Measurements from ENCODE around the gene MYO1D. TPM values are rescaled to one million over a fixed set of nuclear protein-coding genes. Genes with fewer than 3 reads are reported as not detected.
A peak's percentile ranks its signal among the peaks of the same experiment; 100 is the strongest.

MYO1D gene
- total and polyA plus RNA-seq, 2 experiments from 2014 or later = 34.3 to 43.7 TPM

- DNase-seq (ENCODE audit: low read depth in 1 of 2, low spot score in 1 of 2) = no peak
- H3K36me3 ChIP-seq = no peaks in the 10 kb centered on the region
- no peak for TF ChIP-seq CTCF (IDR thresholded peaks at IDR 0.05; ENCODE audit: low read depth, low read length)
- no peak overlapping the region for H3K27ac ChIP-seq
- H3K4me1 ChIP-seq (ENCODE audit: low read depth) = no peaks in the 10 kb centered on the region
- no peak overlapping the region for H3K4me3 ChIP-seq
- H3K27me3 ChIP-seq = no peaks in the 10 kb centered on the region
- H3K9me3 ChIP-seq (ENCODE audit: low read depth) = no peaks in the 10 kb centered on the region
Measured at GRCh38 chr17:32786169-32786568, 90.8 kb downstream of the MYO1D start.

- H3K9me3 ChIP-seq (ENCODE audit: low read depth) = no peaks in the 10 kb centered on the region
- no peaks in the 10 kb centered on the region for H3K27me3 ChIP-seq
Measured at GRCh38 chr17:32784113-32784512, 92.8 kb downstream of the MYO1D start.

GRCh38 chr17:32783602-32784001, 93.3 kb downstream of the MYO1D start:
- peak; percentile 60 for TF ChIP-seq CTCF (IDR thresholded peaks at IDR 0.05; ENCODE audit: low read depth, low read length)
- no peaks in the 10 kb centered on the region for H3K9me3 ChIP-seq (ENCODE audit: low read depth)
- peak; percentile 67 to 76 for DNase-seq (ENCODE audit: low read depth in 1 of 2, low spot score in 1 of 2)
- no peak overlapping the region for H3K4me3 ChIP-seq
- no peaks in the 10 kb centered on the region for H3K27me3 ChIP-seq
- H3K36me3 ChIP-seq = no peaks in the 10 kb centered on the region
- H3K4me1 ChIP-seq (ENCODE audit: low read depth) = no peaks in the 10 kb centered on the region
- H3K27ac ChIP-seq = no peak overlapping the region

More at GRCh38 chr17:32784113-32784512, 92.8 kb downstream of the MYO1D start:
- H3K4me3 ChIP-seq = no peak overlapping the region
- H3K36me3 ChIP-seq = no peaks in the 10 kb centered on the region
- DNase-seq (ENCODE audit: low read depth in 1 of 2, low spot score in 1 of 2) = no peak
- H3K27ac ChIP-seq = no peak overlapping the region
- no peaks in the 10 kb centered on the region for H3K4me1 ChIP-seq (ENCODE audit: low read depth)
- TF ChIP-seq CTCF (IDR thresholded peaks at IDR 0.05; ENCODE audit: low read depth, low read length) = no peak

- no peaks in the 10 kb centered on the region for H3K9me3 ChIP-seq (ENCODE audit: low read depth)
- H3K36me3 ChIP-seq = no peaks in the 10 kb centered on the region
- no peak overlapping the region for H3K27ac ChIP-seq
- no peak for DNase-seq (ENCODE audit: low read depth in 1 of 2, low spot score in 1 of 2)
- H3K4me1 ChIP-seq (ENCODE audit: low read depth) = no peaks in the 10 kb centered on the region
- no peak overlapping the region for H3K4me3 ChIP-seq
- no peaks in the 10 kb centered on the region for H3K27me3 ChIP-seq
- no peak for TF ChIP-seq CTCF (IDR thresholded peaks at IDR 0.05; ENCODE audit: low read depth, low read length)
Measured at GRCh38 chr17:32780721-32781120, 96.2 kb downstream of the MYO1D start.

GRCh38 chr17:32777922-32778321, 99.0 kb downstream of the MYO1D start:
- no peak for TF ChIP-seq CTCF (IDR thresholded peaks at IDR 0.05; ENCODE audit: low read depth, low read length)
- DNase-seq (ENCODE audit: low read depth in 1 of 2, low spot score in 1 of 2) = no peak
- Histone ChIP-seq H3K27ac (no peak overlapping the region), H3K36me3 (no peaks in the 10 kb centered on the region), H3K9me3 (ENCODE audit: low read depth) (no peaks in the 10 kb centered on the region), H3K4me3 (no peak overlapping the region), H3K4me1 (ENCODE audit: low read depth) (no peaks in the 10 kb centered on the region), H3K27me3 (no peaks in the 10 kb centered on the region)

- no peak overlapping the region for H3K4me3 ChIP-seq
- no peak for DNase-seq (ENCODE audit: low read depth in 1 of 2, low spot score in 1 of 2)
- H3K36me3 ChIP-seq = no peaks in the 10 kb centered on the region
- no peak for TF ChIP-seq CTCF (IDR thresholded peaks at IDR 0.05; ENCODE audit: low read depth, low read length)
- no peak overlapping the region for H3K27ac ChIP-seq
- no peaks in the 10 kb centered on the region for H3K27me3 ChIP-seq
- no peaks in the 10 kb centered on the region for H3K4me1 ChIP-seq (ENCODE audit: low read depth)
- H3K9me3 ChIP-seq (ENCODE audit: low read depth) = no peaks in the 10 kb centered on the region
Measured at GRCh38 chr17:32777436-32777835, 99.5 kb downstream of the MYO1D start.
